Inferior parietal cortex (tissue), 1 donor: ENCODE data around the gene SLC44A5.

Experiments
- DNase-seq: peaks from one replicate; pipeline ENCODE4 v3.0.0-alpha.2; 2016; ENCODE audit errors: extremely low spot score

The SLC44A5 gene

DNA sequence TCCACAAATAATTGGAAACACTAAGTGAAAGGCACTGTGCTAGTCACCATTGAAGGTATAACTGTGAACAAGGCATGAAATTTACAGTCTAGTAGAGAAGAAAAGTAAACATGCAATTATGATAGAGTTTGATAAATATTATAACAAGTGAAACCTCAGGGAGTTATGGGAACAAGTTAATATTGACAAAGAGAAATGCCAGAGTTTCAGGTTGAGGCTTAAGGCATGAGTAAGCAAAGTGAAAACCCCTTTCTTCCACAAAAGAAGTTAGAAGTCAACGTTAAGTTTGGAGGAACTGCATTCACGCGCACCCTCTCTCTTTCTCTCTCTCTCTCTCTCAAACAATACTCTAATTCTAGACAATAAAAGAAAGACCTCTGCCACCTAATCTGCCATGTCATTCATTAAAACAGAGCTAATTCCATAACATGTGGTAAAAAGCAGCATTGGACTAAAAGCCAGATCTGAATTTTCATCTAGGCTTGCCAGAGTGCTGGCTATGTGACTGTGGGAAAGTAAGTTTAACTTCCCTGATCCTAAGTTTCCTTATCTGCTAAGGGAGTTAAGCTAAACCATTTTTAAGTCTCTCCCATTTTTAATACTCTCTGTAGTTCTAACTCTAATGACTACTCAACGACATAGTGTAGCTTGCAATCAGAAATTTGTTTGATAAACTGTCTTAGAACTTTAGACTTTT, 22.0 kb downstream of the SLC44A5 start:
- no peak for DNase-seq

DNA sequence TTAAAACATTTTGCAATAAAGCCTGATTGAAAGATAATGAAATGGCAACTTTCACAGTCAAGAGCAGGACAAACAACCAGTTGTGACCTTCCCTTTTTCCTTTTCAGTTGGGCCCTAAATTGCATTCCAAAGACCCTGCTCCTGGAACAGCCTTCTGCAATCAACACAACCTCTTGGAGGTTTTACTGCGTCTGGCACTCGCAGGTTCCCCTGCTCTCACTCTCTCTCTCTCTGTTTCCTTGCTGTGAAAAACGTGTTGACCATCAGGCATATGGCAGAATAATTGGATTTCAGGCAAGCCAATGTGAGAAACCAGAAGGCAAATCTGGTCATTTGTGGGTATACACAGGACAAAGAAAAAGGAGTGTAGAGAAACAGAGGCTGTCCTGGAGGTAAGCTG, 23.2 kb downstream of the SLC44A5 start:
- DNase-seq: no peak

DNA sequence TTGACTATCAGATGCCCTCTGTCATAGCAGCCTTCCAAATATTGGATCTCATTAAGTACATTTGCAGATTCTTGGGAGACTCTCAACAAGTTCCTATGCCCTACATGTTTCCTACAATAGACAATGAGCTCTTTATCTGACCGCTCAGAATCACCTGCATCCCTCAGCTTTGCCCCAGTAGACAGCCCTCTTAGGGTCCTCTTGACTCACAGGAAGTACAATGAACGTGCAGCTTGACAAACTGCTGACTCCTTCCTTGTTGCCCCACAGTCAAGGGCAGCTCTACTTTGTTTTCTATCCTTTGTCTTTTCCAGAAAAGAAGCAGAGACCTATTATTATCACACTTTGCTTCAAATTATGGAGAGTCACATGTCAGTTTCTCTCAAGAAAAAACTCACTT, 27.6 kb downstream of the SLC44A5 start:
- DNase-seq: no peak

DNA sequence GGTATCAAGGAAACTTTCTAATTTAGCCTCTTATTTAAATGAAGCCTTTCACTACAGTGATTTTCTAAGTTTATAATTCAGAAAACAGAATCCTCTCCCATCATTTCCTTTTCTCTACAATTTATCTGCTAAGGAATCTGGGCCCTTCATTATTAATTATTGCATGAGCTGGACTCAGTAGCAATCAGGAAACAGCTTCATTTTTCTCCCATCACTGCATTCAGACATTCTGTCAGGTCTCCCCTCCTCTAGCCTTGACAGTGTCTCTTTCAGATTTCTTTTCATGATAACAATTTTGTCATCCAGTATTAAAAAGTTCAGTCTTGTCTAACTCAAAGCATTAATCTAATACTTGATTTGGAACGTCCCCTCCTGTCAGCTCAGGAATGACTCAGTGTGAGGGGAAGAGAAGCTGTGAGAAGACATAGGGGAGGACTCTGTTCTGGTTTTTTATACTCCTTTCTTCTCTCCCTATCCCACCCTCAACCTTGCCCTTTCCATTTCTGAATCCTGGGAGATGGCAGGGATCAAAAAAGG, 28.1 kb downstream of the SLC44A5 start:
- DNase-seq: no peak

DNA sequence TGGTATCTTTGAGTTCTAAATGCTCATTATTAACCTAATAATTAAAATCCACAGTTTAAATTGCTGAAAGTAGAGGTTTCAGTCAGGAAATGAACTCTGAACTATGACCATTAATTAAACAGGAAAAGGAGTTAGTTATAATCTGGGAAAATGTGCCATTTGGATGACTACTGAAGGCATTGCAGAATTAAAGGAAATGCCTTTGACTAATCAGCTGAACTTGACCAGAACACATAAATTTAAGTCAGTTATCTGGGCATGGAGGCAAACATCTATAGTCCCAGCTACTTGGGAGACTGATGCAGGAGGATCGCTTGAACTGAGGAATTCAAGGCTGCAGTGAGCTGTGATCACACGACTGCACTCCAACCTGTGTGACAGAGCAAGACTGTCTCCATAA, 31.9 kb downstream of the SLC44A5 start:
- DNase-seq: no peak

DNA sequence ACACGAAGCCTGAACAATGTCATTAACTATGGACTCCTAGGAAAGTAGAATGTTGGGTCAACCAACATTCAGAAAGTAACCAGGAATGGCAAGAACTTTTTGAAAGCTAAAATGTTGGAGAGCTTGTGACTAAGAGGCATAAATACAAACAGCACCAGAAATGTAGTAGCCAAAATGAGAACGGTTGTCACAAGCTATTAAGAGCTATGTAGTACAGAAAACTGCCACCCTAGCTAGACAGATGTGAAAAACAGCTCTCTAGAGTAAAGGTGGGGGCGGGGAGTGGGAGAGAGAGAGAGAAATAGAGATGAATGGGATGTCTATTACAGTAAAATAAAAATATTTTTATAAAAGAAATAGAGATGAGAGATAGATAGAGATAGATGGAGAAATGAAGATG, 35.1 kb downstream of the SLC44A5 start:
- DNase-seq: no peak

DNA sequence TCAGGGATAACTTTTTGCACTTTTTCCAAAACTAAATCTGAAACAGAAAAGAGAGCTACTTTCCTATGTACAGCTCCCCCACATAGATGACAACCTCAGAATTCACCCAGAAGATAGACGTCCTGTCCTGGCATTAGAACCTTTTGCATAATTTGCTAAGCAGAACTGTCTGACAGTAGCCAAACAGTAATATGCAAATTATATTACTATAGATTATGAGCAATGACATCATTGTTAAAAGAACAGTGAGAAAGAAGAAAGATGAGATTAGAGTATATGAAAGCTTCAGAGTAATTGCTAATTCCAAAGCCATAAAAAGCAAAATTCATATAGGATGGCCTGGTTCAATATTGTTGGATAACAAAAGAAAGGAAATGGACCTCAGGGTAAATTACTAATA, 43.7 kb downstream of the SLC44A5 start:
- DNase-seq: no peak

DNA sequence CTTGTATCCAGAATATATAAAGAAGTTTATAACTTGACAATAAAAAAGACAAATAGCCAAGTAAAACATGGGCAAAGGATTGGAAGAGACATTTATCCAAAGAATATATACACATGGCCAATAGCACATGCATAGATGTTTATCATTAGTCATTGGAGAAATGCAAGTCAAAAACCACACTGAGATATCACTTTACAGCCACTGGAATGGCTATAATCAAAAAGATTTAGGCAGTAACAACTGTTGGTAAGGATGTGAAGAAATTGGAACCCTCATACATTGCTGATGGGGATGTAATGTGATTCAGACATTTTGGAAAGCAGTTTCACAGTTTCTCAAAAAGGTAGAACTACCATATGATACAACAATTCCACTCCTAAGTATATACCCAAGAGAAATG, 51.1 kb downstream of the SLC44A5 start:
- no peak for DNase-seq

DNA sequence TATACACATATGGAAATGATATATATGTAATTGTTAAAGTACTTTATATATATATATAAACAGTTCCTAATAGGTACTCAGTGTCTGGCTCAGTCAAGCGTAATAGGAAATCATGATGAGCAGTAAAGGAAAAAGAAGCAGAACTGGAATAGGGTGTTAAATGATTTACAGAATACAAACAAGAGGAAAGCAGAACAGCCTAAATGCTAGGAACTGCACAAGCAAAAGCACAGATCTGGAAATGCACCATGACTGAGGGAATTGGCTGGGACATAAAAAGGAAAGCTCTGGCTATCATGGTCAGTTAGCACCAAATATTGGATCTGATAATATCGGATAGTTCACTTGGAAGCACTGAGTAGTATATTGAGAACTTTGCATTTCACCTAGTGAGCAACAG, 51.8 kb downstream of the SLC44A5 start:
- DNase-seq: no peak

DNA sequence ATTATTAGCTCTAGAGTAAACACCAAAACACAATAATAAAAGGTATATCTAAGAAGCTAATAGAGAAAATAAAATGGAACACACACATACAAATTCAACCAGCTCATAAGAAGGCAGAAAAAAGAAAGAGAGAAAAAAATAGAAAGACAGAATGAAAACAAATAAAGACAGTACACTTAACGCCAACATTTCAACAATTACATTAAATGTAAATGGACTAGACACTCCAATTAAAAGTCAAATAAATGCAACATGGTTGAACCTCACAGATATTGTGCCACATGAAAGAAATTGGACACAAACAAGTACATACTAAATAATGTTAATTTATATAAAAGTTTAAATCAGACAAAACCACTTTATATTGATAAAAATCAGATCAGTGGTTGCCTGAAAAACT, 56.0 kb downstream of the SLC44A5 start:
- DNase-seq: no peak

DNA sequence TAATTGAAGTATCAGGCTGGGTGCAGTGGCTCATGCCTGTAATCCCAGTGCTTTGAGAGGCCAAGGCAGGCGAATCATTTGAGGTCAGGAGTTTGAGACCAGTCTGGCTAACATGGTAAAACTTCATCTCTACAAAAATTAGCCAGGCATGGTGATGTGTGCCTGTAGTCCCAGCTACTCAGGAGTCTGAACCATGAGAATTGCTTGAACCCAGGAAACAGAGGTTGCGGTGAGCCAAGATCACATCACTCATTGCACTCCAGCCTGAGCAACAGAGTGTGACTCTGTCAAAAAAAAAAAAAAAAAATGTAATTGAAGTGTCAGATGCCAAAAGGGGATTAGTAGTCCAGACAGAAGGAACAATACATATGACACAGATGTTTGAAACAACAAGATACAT, 56.7 kb downstream of the SLC44A5 start:
- DNase-seq: no peak

DNA sequence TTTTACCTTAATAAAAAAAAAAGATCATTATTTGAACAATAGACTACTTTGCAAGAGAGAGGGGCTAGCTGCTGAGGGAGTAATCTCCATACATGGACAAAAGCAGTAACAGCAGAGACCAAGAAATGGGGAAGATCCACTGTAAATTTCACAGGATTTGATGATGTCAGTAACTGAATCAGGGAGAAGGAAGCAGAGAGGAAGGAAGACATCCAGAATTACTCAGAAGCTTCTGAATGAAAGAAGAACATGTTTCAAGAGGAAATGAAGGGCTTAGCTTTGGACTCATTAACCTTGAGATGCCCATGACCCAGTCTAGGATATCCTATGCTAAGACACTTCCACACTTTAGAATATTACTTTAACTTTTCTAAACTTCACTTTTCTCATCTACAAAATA, 60.4 kb downstream of the SLC44A5 start:
- no peak for DNase-seq

DNA sequence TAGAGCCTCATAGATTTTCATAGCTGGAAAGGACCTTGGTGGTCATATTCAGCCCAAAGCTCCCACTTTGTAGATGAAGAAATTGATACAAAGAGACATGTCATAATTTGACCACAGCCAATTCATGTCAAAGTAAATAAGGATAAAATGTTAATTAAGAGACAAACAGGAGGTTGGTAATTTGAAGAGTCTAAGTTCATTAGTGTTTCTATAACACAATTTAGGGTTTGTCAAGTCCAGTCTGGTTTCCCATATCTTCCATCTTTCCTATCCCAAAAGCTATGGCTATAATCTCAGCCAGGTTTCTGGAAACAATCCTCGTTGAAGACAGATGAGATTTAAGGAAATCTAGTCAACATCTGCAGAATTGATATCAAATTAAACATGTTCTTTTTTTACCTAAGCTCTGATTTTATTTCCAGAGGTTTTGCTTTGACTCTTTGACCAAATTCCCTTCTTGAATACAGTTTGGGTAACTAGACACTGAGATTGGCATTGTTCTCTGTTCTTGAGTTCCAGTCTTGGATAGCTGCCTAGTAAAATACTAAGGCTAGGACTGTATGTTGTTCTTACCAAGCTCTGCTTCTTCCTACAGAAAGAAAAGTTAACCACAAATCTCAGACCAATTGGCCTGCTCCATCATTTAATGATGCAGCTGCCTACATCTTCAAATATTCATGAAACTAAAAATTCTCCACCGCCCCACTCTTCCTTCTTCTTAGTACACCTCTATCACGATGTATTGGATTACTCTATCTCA, 62.0 kb downstream of the SLC44A5 start:
- no peak for DNase-seq

DNA sequence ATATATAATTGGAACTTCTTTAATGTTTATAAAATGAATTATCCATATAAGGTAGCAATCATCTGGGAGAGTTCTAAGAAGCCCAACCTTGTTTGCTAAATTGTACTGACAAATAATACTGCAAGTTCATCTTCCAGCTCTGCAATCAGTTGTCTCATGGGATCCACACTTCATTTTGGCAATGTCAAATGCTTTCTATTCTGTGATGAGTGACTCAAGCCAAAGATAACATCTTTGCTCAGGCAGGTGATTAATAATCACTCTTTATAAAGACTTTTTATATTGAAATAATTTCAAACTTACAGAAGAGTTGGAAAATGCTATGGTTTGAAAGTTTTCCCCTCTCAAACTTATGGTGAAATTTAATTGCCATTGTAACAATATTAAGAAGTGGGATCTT, 67.2 kb downstream of the SLC44A5 start:
- DNase-seq: no peak

DNA sequence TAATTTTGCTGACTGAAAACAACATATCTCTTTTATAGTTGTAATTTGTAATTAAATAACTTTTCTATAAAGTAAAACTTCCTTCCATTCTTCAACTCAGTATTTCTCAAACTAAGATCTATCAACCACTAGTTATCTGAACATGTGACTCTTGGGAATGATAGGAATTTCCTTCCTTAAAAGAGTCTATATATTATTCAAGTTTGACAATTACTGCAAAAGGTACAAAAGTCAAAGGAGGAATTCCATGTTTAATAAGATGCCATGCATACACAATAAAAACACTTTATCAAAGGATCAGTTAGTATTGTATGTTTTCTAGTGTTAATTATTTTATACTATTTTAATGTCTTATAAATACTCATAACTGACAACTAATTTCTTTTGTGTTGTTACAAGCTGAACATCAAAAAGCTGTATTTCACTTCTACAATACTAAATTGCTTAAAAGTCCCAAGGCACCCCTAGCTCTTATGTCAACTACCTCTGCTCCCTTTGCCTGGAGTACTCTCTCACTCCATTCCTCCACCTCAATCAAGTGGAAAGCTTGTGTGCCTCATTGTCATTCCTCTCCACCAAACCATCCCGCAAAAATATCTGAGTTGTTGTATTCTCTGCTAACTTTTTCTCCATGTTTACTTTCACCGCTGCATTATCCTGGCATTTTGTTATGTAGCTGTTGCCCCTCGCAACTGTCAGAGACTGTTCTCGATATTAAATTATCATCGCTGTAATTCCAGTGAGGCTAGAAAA, 67.9 kb downstream of the SLC44A5 start:
- no peak for DNase-seq

DNA sequence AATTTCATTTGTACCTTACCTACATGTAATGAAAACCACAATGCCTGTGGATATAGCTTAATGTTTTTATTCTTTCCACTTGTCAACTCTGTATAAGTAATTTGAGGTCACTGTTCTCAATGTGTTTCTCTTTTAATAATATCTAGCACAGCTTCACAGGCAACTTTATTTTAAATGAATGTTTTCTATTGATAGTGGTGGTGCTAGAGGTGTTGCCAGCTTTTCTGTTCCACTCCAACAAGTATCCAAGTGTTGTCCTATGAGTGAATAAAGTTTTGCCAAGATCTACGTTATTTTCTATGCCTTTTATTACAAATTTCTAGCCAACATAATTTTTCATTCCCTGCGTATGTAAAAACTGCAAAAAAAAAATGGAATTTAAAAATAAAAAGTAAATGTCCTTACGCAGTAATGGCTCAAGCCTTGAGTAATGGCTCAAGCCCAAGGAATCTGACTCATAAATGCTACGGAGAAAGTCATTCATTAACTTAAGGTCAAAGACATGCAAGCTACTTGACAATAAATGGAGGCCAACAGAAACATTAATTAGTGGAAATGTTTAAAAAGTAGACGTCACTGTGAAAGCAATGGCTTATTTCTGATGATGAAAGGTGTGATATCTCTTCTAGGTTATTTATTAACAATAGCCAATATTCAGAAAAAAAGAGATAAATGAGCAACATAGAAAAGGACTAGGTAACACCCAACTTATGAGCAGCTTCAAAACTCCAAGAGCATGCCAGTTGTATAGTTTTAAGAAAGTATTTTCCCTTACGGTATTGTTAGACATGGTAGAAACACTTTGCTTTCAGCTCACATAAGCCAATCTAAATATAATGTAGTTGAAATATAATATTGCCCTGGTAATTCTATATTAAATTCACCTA, 71.4 kb downstream of the SLC44A5 start:
- no peak for DNase-seq

DNA sequence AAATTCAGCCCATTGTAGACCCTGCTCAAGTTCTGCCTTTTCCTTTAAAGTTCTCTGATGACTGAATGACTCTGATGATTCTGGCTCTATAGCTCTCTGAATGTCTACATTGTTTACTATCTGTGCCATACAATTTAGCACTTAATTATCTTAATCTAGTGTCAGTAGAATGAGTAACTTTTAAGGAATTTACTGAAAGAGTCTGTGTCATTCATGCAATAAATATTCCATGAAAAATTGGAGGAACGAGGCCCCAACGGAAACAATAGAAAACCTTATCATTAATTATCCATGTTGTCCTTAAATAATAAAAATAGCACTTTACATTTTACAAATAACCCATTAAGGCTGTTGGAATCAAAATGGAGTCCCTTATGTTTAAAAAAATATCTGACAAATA, 77.8 kb downstream of the SLC44A5 start:
- no peak for DNase-seq

DNA sequence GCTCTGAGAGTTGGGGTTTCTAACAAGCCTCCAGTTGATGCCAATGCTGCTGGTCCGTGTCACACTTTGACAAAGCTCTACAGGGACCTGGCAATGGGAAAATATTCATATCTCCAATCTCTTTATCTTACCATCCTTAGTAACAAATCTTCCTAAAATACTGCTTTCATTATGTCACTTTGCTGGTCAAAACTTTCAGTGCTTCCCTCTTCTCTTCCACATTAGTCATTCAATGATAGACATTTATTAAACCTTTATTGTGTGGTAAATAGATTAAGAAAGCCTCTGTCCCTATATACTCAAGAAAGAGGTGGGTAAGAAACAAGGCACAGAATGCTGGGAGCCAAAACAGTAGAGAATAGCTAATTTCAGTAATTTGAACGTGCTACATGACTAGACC, 79.3 kb downstream of the SLC44A5 start:
- no peak for DNase-seq

DNA sequence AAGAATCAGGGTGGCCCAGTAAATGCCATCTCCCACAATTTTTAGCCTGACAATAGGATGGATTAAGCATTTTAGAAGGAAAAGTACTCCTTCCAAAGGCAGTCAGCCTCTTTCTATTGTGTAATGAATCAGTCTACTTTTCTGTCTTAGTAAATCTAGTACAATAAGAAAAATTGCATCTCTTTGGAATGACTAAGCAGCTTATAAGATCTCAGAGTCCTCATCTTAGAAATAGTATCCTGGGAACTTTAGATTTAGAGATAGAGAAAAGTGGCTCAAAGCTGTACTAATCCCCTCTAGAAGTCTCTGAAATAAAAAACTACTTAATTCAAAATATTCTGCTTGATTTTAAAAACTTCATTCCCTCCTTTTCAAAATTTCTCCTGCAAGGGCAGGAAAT, 81.4 kb downstream of the SLC44A5 start:
- no peak for DNase-seq

DNA sequence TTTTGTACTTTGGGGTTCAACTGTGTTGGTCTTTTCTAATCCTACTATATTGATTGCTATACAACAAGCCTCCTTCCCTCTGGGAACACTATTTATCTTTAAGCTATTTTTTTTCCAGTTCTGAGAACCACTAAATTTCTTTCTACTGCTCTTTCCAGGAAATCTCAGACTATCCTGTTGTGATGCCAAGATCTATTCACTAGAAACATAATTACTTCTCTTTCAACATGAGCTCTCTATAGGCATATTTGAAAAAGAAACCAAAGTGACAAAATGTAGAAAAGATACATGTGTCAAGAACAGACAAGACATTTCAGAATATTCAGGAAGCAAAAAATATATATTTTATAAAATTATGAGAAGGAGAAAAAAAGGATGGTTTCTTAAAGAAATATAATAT, 82.9 kb downstream of the SLC44A5 start:
- DNase-seq: no peak

DNA sequence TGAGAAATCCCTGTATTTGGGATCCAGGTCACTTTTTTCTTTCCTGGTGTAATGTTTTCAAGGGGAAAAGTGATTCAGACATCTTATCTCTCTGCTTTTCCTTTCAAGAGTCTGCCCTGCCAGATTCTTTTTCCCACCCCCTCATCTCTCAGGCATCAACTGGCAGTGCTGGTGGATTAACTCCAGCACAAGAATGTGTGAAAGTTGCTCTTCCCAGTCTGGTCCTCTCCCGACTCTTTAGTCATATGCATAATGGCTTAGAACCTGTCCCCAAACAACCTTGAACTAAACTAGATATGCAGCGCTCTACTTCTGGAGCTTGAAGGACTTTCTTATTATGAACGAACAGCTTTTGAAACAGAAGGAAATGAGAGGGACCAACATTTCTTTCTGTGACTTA, 88.5 kb downstream of the SLC44A5 start:
- DNase-seq: peak; percentile 50

DNA sequence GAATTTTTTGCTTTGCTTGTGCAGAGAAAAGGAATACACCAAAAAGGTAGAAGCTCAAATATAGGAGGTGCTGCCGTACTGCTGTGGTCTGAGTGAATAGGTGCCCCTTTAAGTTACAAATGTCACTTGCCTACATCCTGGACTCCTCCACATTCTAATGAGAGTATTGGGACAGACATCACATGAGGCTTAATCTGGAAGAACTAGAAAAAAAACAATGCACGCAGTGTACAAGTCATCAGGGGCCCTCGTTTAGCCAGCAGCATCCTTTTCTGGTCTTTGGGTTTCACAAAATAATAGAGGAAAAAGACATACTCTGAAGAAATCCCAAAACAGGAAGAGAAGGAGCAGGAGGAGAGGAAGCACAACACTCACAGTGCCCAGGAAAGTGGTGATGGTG, 89.3 kb downstream of the SLC44A5 start:
- no peak for DNase-seq
